HG03442 (cell line): ENCODE data around the gene SEL1L3.

Experiments used
- ATAC-seq: cut with Tn5 transposase; IDR thresholded peaks from one replicate; pipeline ENCODE4 v1.9.1; 2021; ENCODE audit warnings: mild to moderate bottlenecking, moderate library complexity; ENCODE audit not compliant: unreplicated experiment

The SEL1L3 gene

GRCh38 chr4:25821267-25821666 is 41.5 kb downstream of the SEL1L3 start:
- ATAC-seq, result no peak

GRCh38 chr4:25818876-25819275 is 43.9 kb downstream of the SEL1L3 start:
- no peak for ATAC-seq

DNA sequence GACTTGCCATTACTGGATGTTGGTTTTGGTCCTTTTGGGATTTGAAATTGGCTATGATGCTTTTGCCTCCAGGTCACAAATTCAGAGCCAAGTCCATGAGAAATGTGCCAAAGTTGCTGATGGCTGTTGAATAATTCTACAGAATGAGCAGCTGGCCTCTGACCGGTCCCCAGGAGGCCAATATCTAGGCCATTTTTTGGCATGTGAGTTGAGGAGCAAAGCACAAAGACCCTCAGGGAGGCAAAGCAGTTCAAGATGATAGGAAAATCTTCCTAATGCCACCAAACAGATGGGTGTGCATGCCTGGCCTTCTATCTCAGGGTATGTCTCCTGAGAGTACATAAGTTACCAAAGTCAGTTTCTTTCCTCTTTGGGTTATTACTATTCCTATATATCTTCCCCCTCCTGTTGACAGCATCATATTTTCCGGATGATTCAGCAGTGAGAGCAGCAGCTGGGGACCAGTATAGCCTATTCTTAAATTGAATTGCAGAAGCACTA is 44.4 kb downstream of the SEL1L3 start:
- no peak for ATAC-seq

DNA sequence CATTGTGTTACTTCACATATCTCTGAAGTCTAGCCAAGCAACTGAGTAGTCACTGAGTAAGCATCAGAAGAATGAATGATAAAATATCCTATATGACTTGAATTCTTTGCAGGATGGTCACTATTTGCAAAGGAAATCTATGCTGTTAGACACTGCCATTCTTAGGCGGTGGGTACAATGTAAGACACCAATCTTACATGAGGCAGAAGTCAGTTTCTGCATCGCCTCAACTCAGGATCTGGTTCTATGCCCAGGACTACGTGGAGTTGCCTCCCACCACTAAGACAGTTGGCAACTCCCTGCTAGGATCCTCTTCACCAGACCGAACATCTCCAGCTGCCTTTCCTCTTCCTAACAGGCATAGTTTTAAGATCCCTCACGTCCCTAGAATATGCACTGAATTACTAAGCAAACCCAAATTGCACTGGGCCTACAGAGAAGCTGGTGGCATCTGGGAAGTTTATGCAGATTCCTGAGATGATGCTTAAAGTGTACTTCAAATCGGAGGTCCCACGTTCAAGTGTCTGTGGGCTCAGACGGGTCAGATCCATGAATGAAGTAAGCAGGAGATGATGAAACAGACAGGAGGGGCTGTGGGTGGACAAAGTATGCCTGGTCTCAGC is 45.6 kb downstream of the SEL1L3 start:
- no peak for ATAC-seq

DNA sequence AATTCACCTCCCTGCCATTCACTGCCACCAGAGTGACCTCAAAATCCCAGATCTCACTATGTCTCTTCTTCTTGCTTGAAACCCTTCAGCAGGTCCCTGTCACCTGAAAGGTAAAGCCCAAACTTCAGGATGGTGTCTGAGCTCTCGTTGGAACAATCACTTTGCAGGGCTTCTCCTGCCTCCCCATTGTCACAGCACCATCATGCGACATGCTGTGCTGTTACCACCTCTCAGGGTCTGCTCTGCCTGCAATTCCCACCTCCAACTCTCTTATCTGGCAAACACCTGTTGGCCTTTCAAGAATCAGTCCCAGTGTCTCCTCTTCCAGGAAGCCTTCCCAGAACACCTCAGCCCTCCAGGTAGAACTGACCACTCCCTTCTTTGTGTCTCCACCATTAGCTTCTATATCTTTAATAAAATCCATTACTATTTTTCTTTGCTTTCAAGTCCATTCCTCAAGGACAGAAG is 46.2 kb downstream of the SEL1L3 start:
- ATAC-seq, result no peak

- ATAC-seq, result no peak
These were observed 47.2 kb downstream of the SEL1L3 start for GRCh38 chr4:25815586-25815985.

DNA sequence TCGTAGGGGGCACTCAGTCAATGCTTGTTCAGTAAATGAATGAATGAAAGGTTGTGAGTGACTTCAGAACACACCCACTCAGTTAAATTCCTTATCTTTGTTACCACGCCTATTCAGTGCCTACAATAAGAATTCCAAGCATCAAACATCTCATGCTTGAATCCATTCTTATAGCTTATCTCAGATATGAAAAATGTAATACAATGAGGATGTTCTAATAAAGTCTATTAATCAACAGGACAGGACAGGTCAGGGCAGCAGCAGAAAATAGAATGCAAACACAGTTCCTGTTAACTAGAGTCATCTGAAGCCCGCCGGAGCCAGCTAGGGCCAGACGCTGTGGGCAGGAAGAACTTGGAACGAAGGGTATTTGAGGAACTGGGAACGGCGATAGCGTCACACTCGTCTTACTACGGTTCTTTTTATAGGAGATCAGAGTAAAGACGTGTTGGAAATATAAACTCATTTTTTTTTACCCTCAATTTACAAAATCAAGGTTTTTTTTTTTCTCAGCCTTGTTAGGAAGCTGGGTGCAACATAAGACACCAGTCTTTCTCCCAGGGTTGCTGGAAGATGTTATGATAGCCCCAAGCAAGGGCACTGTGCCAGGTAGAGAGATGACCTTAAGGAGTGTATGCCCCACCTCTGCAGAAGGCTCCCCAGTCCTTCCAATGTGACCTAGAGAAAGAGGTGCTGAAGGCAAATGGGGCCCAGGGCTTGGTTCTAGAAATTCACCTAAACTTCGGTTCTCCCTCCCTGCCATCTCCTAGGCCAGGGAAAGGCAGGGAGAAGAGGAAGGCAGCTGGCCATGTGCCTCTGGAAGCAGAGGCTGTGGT is 48.3 kb downstream of the SEL1L3 start:
- ATAC-seq, result no peak

DNA sequence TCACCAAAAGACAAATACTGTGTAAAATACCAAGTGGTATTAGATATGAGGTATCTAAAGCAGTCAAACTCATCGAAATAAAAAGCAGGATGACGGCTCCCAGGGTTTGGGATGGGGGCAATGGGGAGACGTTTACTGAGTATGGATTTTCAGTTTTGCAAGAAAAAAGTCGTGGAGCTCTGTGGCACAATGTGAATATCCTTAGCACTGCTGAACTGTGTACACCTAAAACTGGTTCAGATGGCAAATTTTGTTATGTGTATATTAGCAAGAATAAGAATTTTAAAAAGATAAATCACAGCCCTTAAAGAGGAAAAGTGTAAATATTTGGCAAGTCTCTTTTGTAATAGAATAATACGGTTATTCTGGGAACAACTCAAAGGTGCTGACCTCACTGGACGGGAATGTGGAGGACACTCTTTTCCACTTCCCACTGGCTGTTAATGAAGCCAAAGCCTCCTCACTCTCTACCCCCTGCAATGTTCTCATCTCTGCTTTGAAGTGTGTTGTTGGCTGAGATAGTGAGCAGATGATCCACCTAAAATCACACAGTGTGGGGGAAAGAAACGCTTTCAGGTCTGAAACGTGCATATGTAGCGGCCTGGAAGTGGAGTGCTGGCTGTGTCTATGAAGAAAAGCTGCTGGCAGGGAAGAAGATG is 49.2 kb downstream of the SEL1L3 start:
- ATAC-seq, result no peak

DNA sequence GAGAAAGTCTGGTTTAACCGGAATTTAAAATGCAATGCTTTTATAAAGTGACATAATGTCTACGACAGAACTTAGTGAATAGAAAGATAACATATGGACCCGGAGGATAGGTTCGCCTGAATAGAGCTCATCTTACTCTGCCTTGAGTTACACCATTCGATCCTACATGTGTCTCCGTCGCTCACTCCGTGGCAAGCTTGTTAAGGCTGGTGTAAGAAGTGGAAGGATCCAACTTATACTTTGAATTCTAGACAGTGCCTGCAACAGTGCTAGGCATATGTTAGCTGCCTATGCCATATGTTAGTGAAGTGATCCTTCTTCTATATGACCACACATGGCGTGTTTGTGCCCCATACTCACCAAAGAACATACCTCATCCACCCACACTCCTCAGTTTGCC is 50.9 kb downstream of the SEL1L3 start:
- ATAC-seq, result no peak

- ATAC-seq, result no peak
These were observed 51.5 kb downstream of the SEL1L3 start for GRCh38 chr4:25811374-25811690.

GRCh38 chr4:25810461-25811373 is 52.1 kb downstream of the SEL1L3 start:
- no peak for ATAC-seq

- ATAC-seq, result no peak
These were observed 52.8 kb downstream of the SEL1L3 start for GRCh38 chr4:25809996-25810395.

- ATAC-seq, result no peak
These were observed 55.6 kb downstream of the SEL1L3 start for GRCh38 chr4:25807102-25807728.

- ATAC-seq, result no peak
These were observed 57.4 kb downstream of the SEL1L3 start for GRCh38 chr4:25805255-25805860.

DNA sequence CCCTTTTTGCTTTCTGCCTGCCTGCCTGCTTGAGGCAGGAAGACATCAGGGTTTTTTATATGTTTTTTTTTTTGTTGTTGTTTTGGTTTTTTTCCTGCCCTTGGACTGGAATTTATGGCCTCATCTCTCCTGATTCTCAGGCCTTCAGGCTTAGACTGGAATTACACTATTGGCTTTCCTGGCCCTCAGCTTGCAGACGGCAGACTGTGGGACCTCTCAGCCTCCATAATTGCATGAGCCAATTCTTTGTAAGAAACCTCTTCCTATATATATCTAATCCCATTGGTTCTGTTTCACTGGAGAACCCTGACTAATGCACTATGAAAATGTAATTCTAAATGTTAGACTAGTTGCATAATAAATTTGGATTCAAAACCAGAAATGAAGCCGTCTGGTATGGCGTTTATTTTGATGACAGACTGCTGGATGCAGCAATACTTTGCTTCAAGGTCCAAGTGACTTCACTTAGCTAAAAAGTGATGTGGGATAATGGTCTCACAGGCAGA is 59.0 kb downstream of the SEL1L3 start:
- ATAC-seq, result no peak

DNA sequence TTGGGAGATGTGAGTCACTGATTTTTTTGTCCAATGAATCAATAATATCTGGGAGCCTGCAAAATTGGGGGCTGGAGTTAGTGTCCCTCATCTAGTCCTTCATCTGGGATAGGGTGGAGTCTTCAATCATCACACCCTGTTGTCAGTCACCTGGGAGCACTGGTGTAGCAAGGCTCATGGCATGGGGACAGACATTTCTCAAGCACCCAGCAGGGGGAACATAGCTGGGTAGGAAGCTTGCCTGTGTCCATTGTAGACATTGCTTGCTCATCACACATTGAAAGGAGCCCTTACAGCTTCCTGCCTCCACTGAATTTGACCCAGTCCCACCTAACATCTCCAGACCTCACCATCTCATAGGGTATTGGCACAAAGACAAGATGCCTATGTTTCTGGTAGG is 61.2 kb downstream of the SEL1L3 start:
- ATAC-seq, result no peak

DNA sequence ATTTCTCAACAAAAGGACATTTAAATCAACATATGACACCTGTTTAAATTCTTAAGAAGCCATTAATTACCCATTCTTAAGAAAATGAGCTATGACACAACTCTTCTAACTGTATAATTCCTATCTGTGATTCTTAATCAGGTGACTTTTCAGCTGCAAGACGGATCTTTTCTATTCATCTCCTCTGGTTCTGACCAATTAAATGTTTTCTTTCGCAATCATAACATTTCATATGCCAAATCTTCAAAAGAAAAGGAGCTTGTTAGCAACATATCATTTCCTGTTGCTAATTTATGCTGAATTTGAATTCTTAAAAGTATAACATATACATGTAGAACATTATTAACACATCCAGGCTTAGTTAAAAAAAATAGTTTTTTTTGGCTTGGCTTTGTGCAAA is 62.5 kb downstream of the SEL1L3 start:
- no peak for ATAC-seq

DNA sequence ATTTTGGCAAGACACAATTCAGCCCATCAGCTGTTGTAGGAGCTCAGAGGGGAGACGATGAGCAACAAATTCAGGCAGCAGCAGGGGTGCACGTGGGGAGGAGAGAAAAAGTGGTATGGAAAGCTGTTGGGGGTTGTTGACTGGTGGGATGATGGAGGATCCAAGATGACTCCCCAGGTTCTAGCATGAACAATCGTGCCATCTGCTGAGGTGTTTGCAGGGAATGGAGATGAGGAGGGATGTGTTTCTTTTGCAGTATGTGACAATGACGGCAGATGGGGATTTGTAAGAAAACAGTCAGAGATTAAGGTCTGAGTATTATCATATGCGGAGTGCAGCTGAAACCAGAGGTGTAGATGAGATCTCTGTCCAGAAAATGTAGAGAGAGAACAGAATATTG is 63.3 kb downstream of the SEL1L3 start:
- no peak for ATAC-seq

DNA sequence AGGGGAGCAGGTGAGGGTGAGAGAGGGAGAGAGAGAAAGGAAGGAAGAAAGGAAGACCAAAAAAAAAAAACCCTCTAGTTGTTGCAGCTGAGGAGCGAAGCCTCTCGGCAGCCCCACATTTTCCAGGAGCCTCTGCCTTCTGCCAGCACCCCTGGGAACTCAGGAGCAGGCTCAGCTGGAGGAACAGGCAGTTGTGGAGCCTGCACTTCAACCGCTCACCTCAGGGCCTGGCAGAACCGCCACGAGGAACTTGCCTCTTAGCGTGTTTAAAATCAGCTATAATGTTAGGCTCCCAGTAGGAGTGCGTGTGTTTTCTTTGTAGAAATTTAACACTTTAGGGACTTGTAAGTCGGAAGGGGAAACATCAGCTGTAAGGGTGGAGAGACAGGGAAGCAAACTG is 65.7 kb downstream of the SEL1L3 start:
- ATAC-seq, result no peak
